PFSK-1 (cell line): Measurements from ENCODE around the gene AOAH.

Experiments
- FOXP2 ChIP-seq: optimal IDR thresholded peaks from 2 replicates; pipeline ENCODE3; 2011; ENCODE audit warnings: borderline replicate concordance, control low read depth, inconsistent platforms; ENCODE audit not compliant: insufficient read depth; ENCODE audit errors: extremely low read length, extremely low read depth
- POLR2AphosphoS5 ChIP-seq: IDR thresholded peaks from 2 replicates; pipeline ENCODE4 v1.6.1; 2012; ENCODE audit warnings: low read depth, mild to moderate bottlenecking, control low read depth, low read length, moderate library complexity
- SIN3A ChIP-seq: IDR thresholded peaks from 2 replicates; pipeline ENCODE4 v1.6.1; 2012; ENCODE audit warnings: mild to moderate bottlenecking, low read length, moderate library complexity, borderline replicate concordance; ENCODE audit not compliant: insufficient read depth
- TAF1 ChIP-seq: IDR thresholded peaks from 2 replicates; pipeline ENCODE4 v1.6.1; 2012; ENCODE audit warnings: low read length, control low read depth, borderline replicate concordance; ENCODE audit not compliant: insufficient read depth
- TF ChIP-seq, protein P1 (sequence below), 2 experiments: IDR thresholded peaks; 2 replicates each; pipeline versions ENCODE4 v1.6.1 to v1.8.0; 2011 to 2012; ENCODE audit warnings: low read depth in 2 of 2, low read length in 2 of 2, control low read depth in 1 of 2, inconsistent platforms in 1 of 2, mild to moderate bottlenecking in 1 of 2, moderate library complexity in 1 of 2; ENCODE audit not compliant: insufficient read depth in 1 of 2

Gene AOAH

DNA sequence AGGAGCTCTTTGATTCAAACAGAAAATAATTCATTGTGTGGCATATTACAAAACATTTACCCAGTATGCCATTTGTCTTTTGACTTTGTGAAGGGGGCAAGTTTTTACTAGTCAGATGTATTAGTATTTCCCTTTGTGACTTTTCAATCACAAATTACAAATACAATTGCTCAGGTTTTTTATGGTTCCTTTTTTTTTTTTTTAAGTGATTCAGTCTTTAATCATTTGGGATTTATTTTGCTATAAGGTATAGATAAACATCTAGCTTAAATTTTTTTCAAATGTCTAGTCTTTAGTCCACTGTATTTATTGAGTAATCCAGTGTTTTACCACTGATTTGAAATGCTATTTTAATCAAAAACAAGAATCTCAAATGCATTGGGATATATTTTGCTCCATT, 75.9 kb downstream of the AOAH start:
- no peak for TF ChIP-seq FOXP2

DNA sequence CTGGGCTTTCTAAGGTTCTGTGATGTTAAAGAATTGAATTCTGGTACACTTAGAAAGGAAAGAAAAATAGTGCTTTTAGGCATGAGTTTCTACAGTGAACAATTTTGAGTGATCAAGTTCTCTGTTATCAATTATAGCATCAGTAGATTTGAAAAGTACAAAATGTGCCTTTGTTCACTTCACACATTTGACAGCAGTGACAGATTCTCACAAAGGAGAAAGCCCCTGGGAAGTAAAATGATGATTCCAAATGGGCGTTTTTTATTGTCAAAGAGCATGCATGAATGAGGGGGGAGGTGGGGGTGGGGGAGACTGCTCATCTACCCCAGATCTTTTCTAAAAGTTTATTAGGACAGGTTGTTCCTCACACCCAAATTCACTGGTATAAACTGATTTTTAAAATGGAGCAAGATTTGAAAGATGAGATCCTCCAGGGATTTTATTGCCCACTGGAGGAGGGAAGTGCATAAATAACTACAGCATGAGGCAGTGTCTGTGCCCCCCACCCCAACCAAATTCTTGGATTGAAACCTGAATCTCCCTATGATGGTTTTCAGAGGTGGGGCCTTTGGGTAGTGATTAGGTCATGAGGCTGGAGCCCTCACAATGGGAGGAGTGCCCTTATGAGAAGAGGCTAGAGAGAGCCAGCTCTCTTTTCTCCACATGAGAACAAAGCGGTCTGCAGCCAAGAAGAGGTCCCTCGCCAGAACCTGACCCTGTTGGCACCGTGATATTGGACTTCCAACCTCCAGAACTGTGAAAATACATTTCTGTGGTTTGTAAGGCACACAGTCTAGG, 79.5 kb downstream of the AOAH start:
- TF ChIP-seq TAF1: no peak

- no peak for TF ChIP-seq SIN3A
- no peak for TF ChIP-seq FOXP2
- TF ChIP-seq, protein P1, sequence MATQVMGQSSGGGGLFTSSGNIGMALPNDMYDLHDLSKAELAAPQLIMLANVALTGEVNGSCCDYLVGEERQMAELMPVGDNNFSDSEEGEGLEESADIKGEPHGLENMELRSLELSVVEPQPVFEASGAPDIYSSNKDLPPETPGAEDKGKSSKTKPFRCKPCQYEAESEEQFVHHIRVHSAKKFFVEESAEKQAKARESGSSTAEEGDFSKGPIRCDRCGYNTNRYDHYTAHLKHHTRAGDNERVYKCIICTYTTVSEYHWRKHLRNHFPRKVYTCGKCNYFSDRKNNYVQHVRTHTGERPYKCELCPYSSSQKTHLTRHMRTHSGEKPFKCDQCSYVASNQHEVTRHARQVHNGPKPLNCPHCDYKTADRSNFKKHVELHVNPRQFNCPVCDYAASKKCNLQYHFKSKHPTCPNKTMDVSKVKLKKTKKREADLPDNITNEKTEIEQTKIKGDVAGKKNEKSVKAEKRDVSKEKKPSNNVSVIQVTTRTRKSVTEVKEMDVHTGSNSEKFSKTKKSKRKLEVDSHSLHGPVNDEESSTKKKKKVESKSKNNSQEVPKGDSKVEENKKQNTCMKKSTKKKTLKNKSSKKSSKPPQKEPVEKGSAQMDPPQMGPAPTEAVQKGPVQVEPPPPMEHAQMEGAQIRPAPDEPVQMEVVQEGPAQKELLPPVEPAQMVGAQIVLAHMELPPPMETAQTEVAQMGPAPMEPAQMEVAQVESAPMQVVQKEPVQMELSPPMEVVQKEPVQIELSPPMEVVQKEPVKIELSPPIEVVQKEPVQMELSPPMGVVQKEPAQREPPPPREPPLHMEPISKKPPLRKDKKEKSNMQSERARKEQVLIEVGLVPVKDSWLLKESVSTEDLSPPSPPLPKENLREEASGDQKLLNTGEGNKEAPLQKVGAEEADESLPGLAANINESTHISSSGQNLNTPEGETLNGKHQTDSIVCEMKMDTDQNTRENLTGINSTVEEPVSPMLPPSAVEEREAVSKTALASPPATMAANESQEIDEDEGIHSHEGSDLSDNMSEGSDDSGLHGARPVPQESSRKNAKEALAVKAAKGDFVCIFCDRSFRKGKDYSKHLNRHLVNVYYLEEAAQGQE (IDR thresholded peaks at IDR 0.05; ENCODE audit: insufficient read depth in 1 of 2, low read depth in 2 of 2, low read length in 2 of 2): no peak
- no peak for TF ChIP-seq TAF1
- no peak for TF ChIP-seq POLR2AphosphoS5
Measured at GRCh38 chr7:36642414-36642813, 81.9 kb downstream of the AOAH start.

DNA sequence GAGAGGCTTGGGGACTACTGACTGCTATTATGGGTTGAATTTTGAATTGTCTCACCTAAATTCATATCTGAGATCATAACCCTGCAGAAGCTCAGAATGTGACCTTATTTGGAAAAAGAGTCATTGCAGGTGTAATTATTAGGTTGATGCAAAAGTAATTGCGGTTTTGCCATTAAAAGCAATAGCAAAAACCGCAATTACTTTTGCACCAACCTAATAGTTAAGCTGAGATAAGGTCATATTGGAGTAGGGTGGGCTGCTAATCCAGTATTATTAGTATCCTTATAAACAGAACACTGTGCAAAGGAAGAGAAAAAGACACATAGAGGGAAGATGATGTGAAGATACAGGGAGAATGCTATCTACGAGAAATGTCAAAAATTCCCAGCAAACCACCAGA, 82.3 kb downstream of the AOAH start:
- no peak for TF ChIP-seq TAF1
- TF ChIP-seq FOXP2: no peak
- TF ChIP-seq POLR2AphosphoS5: no peak
- TF ChIP-seq SIN3A: no peak
- TF ChIP-seq, protein P1 (IDR thresholded peaks at IDR 0.05; ENCODE audit: insufficient read depth in 1 of 2, low read depth in 2 of 2, low read length in 2 of 2): no peak

GRCh38 chr7:36640682-36641081, 83.6 kb downstream of the AOAH start:
- TF ChIP-seq, protein P1 (IDR thresholded peaks at IDR 0.05; ENCODE audit: insufficient read depth in 1 of 2, low read depth in 2 of 2, low read length in 2 of 2): no peak
- TF ChIP-seq SIN3A (no peak), TAF1 (no peak)

GRCh38 chr7:36639826-36640225, 84.5 kb downstream of the AOAH start:
- TF ChIP-seq TAF1 (no peak), POLR2AphosphoS5 (no peak), FOXP2 (no peak), SIN3A (no peak)
- TF ChIP-seq, protein P1 (IDR thresholded peaks at IDR 0.05; ENCODE audit: insufficient read depth in 1 of 2, low read depth in 2 of 2, low read length in 2 of 2): no peak
